HepG2 (cell line): ENCODE measurements around the gene TMPRSS15. TPM values are rescaled to one million over a fixed set of nuclear protein-coding genes. Genes with fewer than 3 reads are reported as not detected.

Experiments used
- ATAC-seq: fragments of 200-7000 bp; cut with Tn5 transposase; 3 replicates; pipeline ENCODE4 v1.9.1; 2020; ENCODE audit warnings: mild to moderate bottlenecking, moderate library complexity
- BruUV-seq: library from RNA; stranded (reverse); fragments of 400-500 nt; replicated peaks from 2 replicates; lab custom pipeline; 2021; lab: Mats Ljungman, UMichigan
- CTCF ChIA-PET: fragments of 300-600 bp; formaldehyde crosslinking; extraction: SDS; loops from one replicate; lab custom pipeline; 2021; ENCODE audit warnings: low total read pairs, inconsistent platforms, low intra/inter-chr PET ratio; lab: Yijun Ruan, JAX
- POLR2A ChIA-PET: fragments of 350-600 bp; sonication (Branson Sonifier 250); formaldehyde crosslinking; loops from one replicate; lab custom pipeline; 2020; ENCODE audit warnings: antibody characterized with exemption, inconsistent platforms; lab: Yijun Ruan, JAX
- DNase-seq: peaks from one replicate; pipeline ENCODE4 v3.0.0-alpha.2; 2015; ENCODE audit warnings: low spot score
- FAIRE-seq: peaks from 3 replicates; lab custom pipeline; 2011; peaks lifted over from hg19 to GRCh38; lab: Jason Lieb, UNC
- H2AFZ ChIP-seq: one replicate; pipeline ENCODE4 v1.6.1; 2011; ENCODE audit warnings: low read length, inconsistent platforms
- H3K27ac ChIP-seq: fragments of 300-600 bp; 3 replicates; pipeline ENCODE4 v1.8.0; 2011; ENCODE audit warnings: mixed run types, mild to moderate bottlenecking, mixed read lengths, low read length, inconsistent platforms; ENCODE audit not compliant: insufficient read depth; ENCODE audit errors: extremely low read length
- H3K27me3 ChIP-seq, 2 experiments: fragments of 200-600 bp in 1 of 2; 2 replicates in 1 of 2; 3 replicates in 1 of 2; pipeline versions ENCODE4 v1.6.0 to v1.8.0; 2011; ENCODE audit warnings: low read length in 2 of 2, mild to moderate bottlenecking in 2 of 2, moderate library complexity in 2 of 2, inconsistent platforms in 1 of 2; ENCODE audit not compliant: insufficient read depth in 2 of 2, control insufficient read depth in 1 of 2
- H3K36me3 ChIP-seq, 2 experiments: fragments of 200-600 bp in 1 of 2; replicated peaks in 1 of 2; 2 replicates in 1 of 2; 3 replicates in 1 of 2; pipeline versions ENCODE4 v1.5.1 to v1.8.0; 2011; ENCODE audit warnings: low read length in 2 of 2, inconsistent platforms in 1 of 2; ENCODE audit not compliant: insufficient read depth in 2 of 2, control insufficient read depth in 1 of 2
- H3K4me1 ChIP-seq: 2 replicates; pipeline ENCODE4 v1.5.1; 2012; ENCODE audit warnings: low read length, inconsistent platforms; ENCODE audit not compliant: insufficient read depth
- H3K4me2 ChIP-seq: 2 replicates; pipeline ENCODE4 v1.6.0; 2011; ENCODE audit warnings: low read depth, low read length, inconsistent platforms
- H3K4me3 ChIP-seq, 3 experiments: fragments of 200-600 bp in 1 of 3; sonication (generic), shearing (Covaris generic) in 1 of 3; replicated peaks in 1 of 3; 2 replicates each; pipeline ENCODE4 v1.5.1; 2011 to 2016; ENCODE audit warnings: low read length in 3 of 3, inconsistent platforms in 2 of 3, low read depth in 2 of 3, mild to moderate bottlenecking in 2 of 3, control low read depth in 1 of 3, mixed read lengths in 1 of 3; ENCODE audit not compliant: insufficient read depth in 1 of 3
- H3K79me2 ChIP-seq: one replicate; pipeline ENCODE4 v1.6.1; 2011; ENCODE audit warnings: low read length, inconsistent platforms; ENCODE audit not compliant: insufficient read depth
- H3K9ac ChIP-seq: 2 replicates; pipeline ENCODE4 v1.6.0; 2011; ENCODE audit warnings: mild to moderate bottlenecking, low read depth, low read length, inconsistent platforms; ENCODE audit not compliant: insufficient read depth
- H3K9me3 ChIP-seq: 2 replicates; pipeline ENCODE4 v1.5.1; 2012; ENCODE audit warnings: mild to moderate bottlenecking, low read length
- H4K20me1 ChIP-seq: 2 replicates; pipeline ENCODE4 v1.6.0; 2011; ENCODE audit warnings: inconsistent platforms, mild to moderate bottlenecking, low read length, moderate library complexity; ENCODE audit not compliant: insufficient read depth
- BCLAF1 ChIP-seq: fragments of 450-650 bp; IDR thresholded peaks from 2 replicates; pipeline ENCODE4 v1.6.1; 2017; ENCODE audit warnings: mild to moderate bottlenecking
- DMTF1 ChIP-seq: sonication (generic); formaldehyde crosslinking; IDR thresholded peaks from 2 replicates; pipeline ENCODE4 v1.4.0; 2020; ENCODE audit warnings: mild to moderate bottlenecking, missing genetic modification reagents
- MLX ChIP-seq: IDR thresholded peaks from 2 replicates; pipeline ENCODE4 v1.6.1; 2016
- MTA1 ChIP-seq: sonication (generic); formaldehyde crosslinking; IDR thresholded peaks from 2 replicates; pipeline ENCODE4 v1.4.0; 2020; ENCODE audit warnings: missing genetic modification reagents, mild to moderate bottlenecking, borderline replicate concordance
- PCBP1 ChIP-seq: fragments of 200-400 bp; formaldehyde crosslinking; IDR thresholded peaks from 2 replicates; pipeline ENCODE4 v1.6.1; 2017; ENCODE audit warnings: mild to moderate bottlenecking, low read depth, low read length, borderline replicate concordance
- RNF219 ChIP-seq: sonication (generic); formaldehyde crosslinking; IDR thresholded peaks from 2 replicates; pipeline ENCODE4 v1.5.0; 2020; ENCODE audit warnings: mild to moderate bottlenecking, missing genetic modification reagents
- RXRB ChIP-seq: IDR thresholded peaks from 2 replicates; pipeline ENCODE4 v1.6.1; 2016; ENCODE audit warnings: borderline replicate concordance, missing genetic modification reagents, missing compliant biosample characterization
- THAP9 ChIP-seq: sonication (generic); formaldehyde crosslinking; IDR thresholded peaks from 2 replicates; pipeline ENCODE4; 2020; ENCODE audit warnings: missing genetic modification reagents, mild to moderate bottlenecking, borderline replicate concordance
- TMF1 ChIP-seq: sonication (generic); formaldehyde crosslinking; IDR thresholded peaks from 2 replicates; pipeline ENCODE4 v1.8.1; 2022; ENCODE audit warnings: low read depth, missing genetic modification reagents
- ZMYM3 ChIP-seq: sonication (generic); formaldehyde crosslinking; IDR thresholded peaks from 2 replicates; pipeline ENCODE4 v1.5.1; 2020; ENCODE audit warnings: mild to moderate bottlenecking, missing genetic modification reagents
- ZNF326 ChIP-seq: sonication (generic); formaldehyde crosslinking; IDR thresholded peaks from 2 replicates; pipeline ENCODE4 v1.4.0; 2020; ENCODE audit warnings: missing genetic modification reagents, borderline replicate concordance
- ZNF460 ChIP-seq: sonication (generic); formaldehyde crosslinking; IDR thresholded peaks from 2 replicates; pipeline ENCODE4 v1.5.1; 2020; ENCODE audit warnings: missing genetic modification reagents, mild to moderate bottlenecking, borderline replicate concordance
- WGBS: methylation state at CpG from one replicate; pipeline ENCODE4 v1.1.6; 2017; ENCODE audit warnings: low lambda C conversion rate; 5-methylcytosine and 5-hydroxymethylcytosine counted together
- in situ Hi-C: cut with HindIII; loops from 2 replicates; pipeline ENCODE4 v1.10.0; 2017; ENCODE audit warnings: low pct_unique_long_range_greater_than_20kb; ENCODE audit not compliant: extremely low pct_ligation_motif_present
- intact Hi-C: fragments of 100-400 bp; cut with micrococcal nuclease; formaldehyde crosslinking; loops from one replicate; pipeline ENCODE4 v1.10.0; 2022; ENCODE audit not compliant: unreplicated experiment
- polyA plus RNA-seq, 8 experiments: library from polyadenylated mRNA; depleted of rRNA in 3 of 8; stranded (reverse) in 7 of 8; unstranded in 1 of 8; fragments of >200 nt; fragmentation: Illumina TruSeq in 4 of 8; extraction: Trizol in 4 of 8; gene quantifications; 2 replicates each; pipeline versions ENCODE4 v1.2.1 to v1.2.3, GENCODE V29; 2011 to 2016; ENCODE audit warnings: low read depth in 4 of 8, missing spikeins in 1 of 8, mixed read lengths in 1 of 8; ENCODE audit not compliant: insufficient read depth in 1 of 8
- total RNA-seq, 5 experiments: library from RNA; depleted of rRNA; stranded (reverse); fragments of >200 nt; fragmentation: Illumina TruSeq; extraction: Trizol; gene quantifications; 2 replicates each; pipeline ENCODE4 v1.2.3, GENCODE V29; 2016; ENCODE audit warnings: low read depth in 1 of 5

The TMPRSS15 gene
- total and polyA plus RNA-seq, 2 of the 13 experiments (the other 11 are each of a cell fraction or from before 2014, with no cell fraction given), result not detected

- H3K27ac ChIP-seq, result no peak overlapping the region
- no peak overlapping the region for H3K9ac ChIP-seq
- no peak overlapping the region for H3K4me3 ChIP-seq
- 0% methylated on average over 1 of the region's 1 CpG for WGBS
- ChIA-PET POLR2A (no interaction called here), CTCF (no interaction called here)
- no peaks in the 10 kb centered on the region for H3K27me3 ChIP-seq
- no peaks in the 10 kb centered on the region for H3K4me1 ChIP-seq
- BruUV-seq, result no TSS peak
- FAIRE-seq (no peak), DNase-seq (no peak), ATAC-seq (no peak)
- no peak overlapping the region for H3K4me2 ChIP-seq
- no peak overlapping the region for H2AFZ ChIP-seq
- in situ Hi-C loops (no loop called here), intact Hi-C loops (no loop called here)
- no peaks in the 10 kb centered on the region for H4K20me1 ChIP-seq
- H3K9me3 ChIP-seq, result no peaks in the 10 kb centered on the region; the same call in 1 of the 2 replicates
- no peaks in the 10 kb centered on the region for H3K79me2 ChIP-seq
- H3K36me3 ChIP-seq, result no peaks in the 10 kb centered on the region
- TF ChIP-seq RNF219 (CRISPR knock-in tag) (no peak), ZMYM3 (CRISPR knock-in tag) (no peak), DMTF1 (no peak), ZNF326 (CRISPR knock-in tag) (no peak), THAP9 (CRISPR knock-in tag) (no peak), MTA1 (CRISPR knock-in tag) (no peak), MLX (no peak), RXRB (no peak), TMF1 (no peak), PCBP1 (no peak), ZNF460 (no peak), BCLAF1 (no peak)
These were observed 136.1 kb downstream of the TMPRSS15 start for GRCh38 chr21:18267496-18267895.
